ENCODE data around the gene BCL11A. TPM values are rescaled to one million over a fixed set of nuclear protein-coding genes. Genes with fewer than 3 reads are reported as not detected.

BCL11A gene
- total RNA-seq, 1 donor from 2014 or later, result 29.8 TPM

GRCh38 chr2:60470340-60470739, 83.1 kb downstream of the BCL11A start:
- Histone ChIP-seq H3K4me3 (ENCODE audit: insufficient read depth, low read depth, low read length) (no peak overlapping the region), H3K36me3 (ENCODE audit: insufficient read depth, low read length) (no peaks in the 10 kb centered on the region), H3K79me2 (ENCODE audit: insufficient read depth, low read length) (no peaks in the 10 kb centered on the region), H3K4me1 (ENCODE audit: insufficient read depth, low read length) (no peaks in the 10 kb centered on the region), H3K9ac (ENCODE audit: low read length) (no peak overlapping the region), H3K27ac (ENCODE audit: low read depth, low read length) (no peak overlapping the region), H3K4me2 (ENCODE audit: low read length) (no peak overlapping the region), H4K20me1 (ENCODE audit: insufficient read depth, low read length) (peaks cover 4% of the 10 kb centered on the region), H2AFZ (ENCODE audit: low read depth, low read length) (no peak overlapping the region), H3K9me3 (ENCODE audit: insufficient read depth, low read depth, low read length) (no peaks in the 10 kb centered on the region), H3K27me3 (ENCODE audit: insufficient read depth, low read length) (no peaks in the 10 kb centered on the region)
- H3K4me1 Mint-ChIP-seq (ENCODE audit: low read depth, unreplicated experiment), result no peaks in the 10 kb centered on the region
- DNase-seq (ENCODE audit: low read depth), result no peak
- no peaks in the 10 kb centered on the region for H3K27me3 Mint-ChIP-seq (ENCODE audit: low read depth, unreplicated experiment)
- H3K27ac Mint-ChIP-seq (ENCODE audit: unreplicated experiment), result no peak overlapping the region
- H3K4me3 Mint-ChIP-seq (ENCODE audit: unreplicated experiment), result no peak overlapping the region
- no peaks in the 10 kb centered on the region for H3K9me3 Mint-ChIP-seq (ENCODE audit: unreplicated experiment)
- H3K36me3 Mint-ChIP-seq (ENCODE audit: low read depth, unreplicated experiment), result peaks cover 4% of the 10 kb centered on the region
- no peak for FAIRE-seq
- TF ChIP-seq EZH2 (IDR thresholded peaks at IDR 0.05; ENCODE audit: insufficient read depth, low read length), result no peak
- TF ChIP-seq CTCF (IDR thresholded peaks at IDR 0.05; ENCODE audit: insufficient read depth, low read depth, low read length), result no peak

DNA sequence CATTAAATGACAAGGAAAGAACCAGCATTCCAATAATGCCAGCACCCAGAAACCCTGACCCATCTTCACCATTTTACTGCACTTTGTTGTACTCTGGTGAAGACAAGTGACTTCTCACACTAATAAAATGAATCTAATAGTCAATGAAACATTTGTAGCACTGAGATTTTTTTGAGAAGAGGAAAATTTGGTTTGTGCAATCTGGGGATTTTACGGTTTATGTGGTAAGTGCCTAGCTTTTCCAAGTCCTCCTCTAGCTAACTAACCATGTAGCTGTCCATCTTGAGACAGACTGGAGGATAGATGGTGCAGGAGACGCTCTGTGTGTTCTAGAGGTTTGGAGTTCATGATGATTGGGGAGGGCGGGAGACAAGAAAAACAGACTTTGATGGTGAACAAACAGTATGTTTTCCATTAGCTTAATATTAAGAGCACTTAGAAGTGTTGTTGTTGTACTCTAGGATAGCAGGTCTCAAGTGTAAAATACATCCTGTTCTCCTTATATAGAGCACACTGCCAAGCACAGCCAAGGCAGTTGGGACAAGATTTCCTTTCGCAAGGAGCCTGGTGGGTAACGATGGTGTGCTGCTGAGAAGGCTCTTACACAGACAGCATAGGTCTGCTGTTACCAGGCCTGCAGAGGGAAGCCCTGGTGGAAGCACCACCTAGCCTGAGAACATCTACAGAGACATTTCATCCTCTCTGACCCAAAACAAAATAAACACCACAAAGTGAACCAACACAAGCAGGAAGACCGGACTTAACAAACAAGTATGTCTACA, 83.7 kb downstream of the BCL11A start:
- FAIRE-seq, result no peak
- no peak overlapping the region for H3K4me3 ChIP-seq (ENCODE audit: insufficient read depth, low read depth, low read length)
- no peak overlapping the region for H3K27ac Mint-ChIP-seq (ENCODE audit: unreplicated experiment)
- no peak for DNase-seq (ENCODE audit: low read depth)
- H3K4me1 Mint-ChIP-seq (ENCODE audit: low read depth, unreplicated experiment), result no peaks in the 10 kb centered on the region
- TF ChIP-seq EZH2 (IDR thresholded peaks at IDR 0.05; ENCODE audit: insufficient read depth, low read length) (no peak), CTCF (IDR thresholded peaks at IDR 0.05; ENCODE audit: insufficient read depth, low read depth, low read length) (no peak)
- H3K4me1 ChIP-seq (ENCODE audit: insufficient read depth, low read length), result no peaks in the 10 kb centered on the region
- no peaks in the 10 kb centered on the region for H3K36me3 ChIP-seq (ENCODE audit: insufficient read depth, low read length)
- H3K9me3 Mint-ChIP-seq (ENCODE audit: unreplicated experiment), result no peaks in the 10 kb centered on the region
- no peak overlapping the region for H3K4me3 Mint-ChIP-seq (ENCODE audit: unreplicated experiment)
- H3K27ac ChIP-seq (ENCODE audit: low read depth, low read length), result no peak overlapping the region
- peaks cover 4% of the 10 kb centered on the region for H4K20me1 ChIP-seq (ENCODE audit: insufficient read depth, low read length)
- H3K27me3 Mint-ChIP-seq (ENCODE audit: low read depth, unreplicated experiment), result no peaks in the 10 kb centered on the region
- H3K79me2 ChIP-seq (ENCODE audit: insufficient read depth, low read length), result no peaks in the 10 kb centered on the region
- no peak overlapping the region for H2AFZ ChIP-seq (ENCODE audit: low read depth, low read length)
- H3K36me3 Mint-ChIP-seq (ENCODE audit: low read depth, unreplicated experiment), result peaks cover 4% of the 10 kb centered on the region
- no peak overlapping the region for H3K9ac ChIP-seq (ENCODE audit: low read length)
- no peaks in the 10 kb centered on the region for H3K9me3 ChIP-seq (ENCODE audit: insufficient read depth, low read depth, low read length)
- H3K4me2 ChIP-seq (ENCODE audit: low read length), result no peak overlapping the region
- no peaks in the 10 kb centered on the region for H3K27me3 ChIP-seq (ENCODE audit: insufficient read depth, low read length)
